Nephron progenitor cell (in vitro differentiated cells): Measurements from ENCODE around the gene SDK2.

Source experiments
- DNase-seq: peaks from one replicate; pipeline ENCODE4 v3.0.0; 2021
- H3K27ac Mint-ChIP-seq: 2 replicates; pipeline ENCODE4 v1.8.0; 2021; ENCODE audit warnings: mild to moderate bottlenecking, moderate library complexity, mixed read lengths
- H3K27me3 Mint-ChIP-seq: 2 replicates; pipeline ENCODE4 v1.8.0; 2021; ENCODE audit warnings: mild to moderate bottlenecking, low read depth, mixed read lengths; ENCODE audit not compliant: poor library complexity
- H3K36me3 Mint-ChIP-seq: 2 replicates; pipeline ENCODE4 v1.8.0; 2021; ENCODE audit warnings: low read depth, mixed read lengths
- H3K4me1 Mint-ChIP-seq: 2 replicates; pipeline ENCODE4 v1.8.0; 2021; ENCODE audit warnings: mixed read lengths
- H3K4me3 Mint-ChIP-seq: 2 replicates; pipeline ENCODE4 v1.8.0; 2021; ENCODE audit warnings: mild to moderate bottlenecking, moderate library complexity, mixed read lengths
- H3K9me3 Mint-ChIP-seq: 2 replicates; pipeline ENCODE4 v1.8.0; 2021; ENCODE audit warnings: mild to moderate bottlenecking, moderate library complexity, mixed read lengths
- TF ChIP-seq, protein P1 (sequence below): fragments of 200-600 bp; sonication (generic); IDR thresholded peaks from 2 replicates; pipeline ENCODE4 v1.5.0; 2021; ENCODE audit warnings: antibody characterized with exemption

The SDK2 gene

DNA sequence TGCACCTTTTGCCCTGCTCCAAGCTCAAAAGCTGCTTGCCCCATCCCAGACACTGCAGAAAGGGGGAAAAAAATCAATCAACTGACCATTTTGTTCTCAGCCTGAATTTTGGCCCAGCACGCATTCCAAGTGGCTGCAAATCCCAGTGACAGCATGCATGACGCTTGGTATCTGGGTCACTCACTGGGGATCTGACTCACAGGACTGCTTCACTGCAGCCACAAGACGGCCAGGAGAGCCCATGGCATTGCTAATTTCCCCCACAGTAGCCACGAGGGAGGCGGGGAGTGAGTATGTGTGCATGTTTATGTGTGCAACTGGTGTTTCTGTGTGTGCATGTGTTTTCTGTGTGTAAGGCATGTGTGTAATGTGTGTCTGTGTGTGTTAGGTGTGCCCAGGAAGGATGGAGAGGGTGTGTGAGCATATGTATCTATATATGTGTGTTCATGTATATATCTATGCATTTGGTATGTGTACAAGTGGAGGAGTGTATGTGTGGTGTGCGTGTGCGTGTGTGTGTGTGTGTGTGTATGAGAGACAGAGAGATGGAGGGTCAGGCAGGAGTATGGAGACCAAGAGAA, 33.8 kb downstream of the SDK2 start:
- Mint-ChIP-seq H3K27ac (peak overlapping the region; percentile 7), H3K4me1 (peaks cover 81% of the 10 kb centered on the region), H3K4me3 (peak overlapping the region; percentile 28), H3K27me3 (peaks cover 15% of the 10 kb centered on the region), H3K9me3 (no peaks in the 10 kb centered on the region), H3K36me3 (peaks cover 11% of the 10 kb centered on the region)
- TF ChIP-seq, protein P1, sequence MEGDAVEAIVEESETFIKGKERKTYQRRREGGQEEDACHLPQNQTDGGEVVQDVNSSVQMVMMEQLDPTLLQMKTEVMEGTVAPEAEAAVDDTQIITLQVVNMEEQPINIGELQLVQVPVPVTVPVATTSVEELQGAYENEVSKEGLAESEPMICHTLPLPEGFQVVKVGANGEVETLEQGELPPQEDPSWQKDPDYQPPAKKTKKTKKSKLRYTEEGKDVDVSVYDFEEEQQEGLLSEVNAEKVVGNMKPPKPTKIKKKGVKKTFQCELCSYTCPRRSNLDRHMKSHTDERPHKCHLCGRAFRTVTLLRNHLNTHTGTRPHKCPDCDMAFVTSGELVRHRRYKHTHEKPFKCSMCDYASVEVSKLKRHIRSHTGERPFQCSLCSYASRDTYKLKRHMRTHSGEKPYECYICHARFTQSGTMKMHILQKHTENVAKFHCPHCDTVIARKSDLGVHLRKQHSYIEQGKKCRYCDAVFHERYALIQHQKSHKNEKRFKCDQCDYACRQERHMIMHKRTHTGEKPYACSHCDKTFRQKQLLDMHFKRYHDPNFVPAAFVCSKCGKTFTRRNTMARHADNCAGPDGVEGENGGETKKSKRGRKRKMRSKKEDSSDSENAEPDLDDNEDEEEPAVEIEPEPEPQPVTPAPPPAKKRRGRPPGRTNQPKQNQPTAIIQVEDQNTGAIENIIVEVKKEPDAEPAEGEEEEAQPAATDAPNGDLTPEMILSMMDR = no peak
- DNase-seq = no peak

- no peaks in the 10 kb centered on the region for H3K9me3 Mint-ChIP-seq
- H3K36me3 Mint-ChIP-seq = peaks cover 17% of the 10 kb centered on the region
- DNase-seq = no peak
- H3K27ac Mint-ChIP-seq = no peak overlapping the region
- H3K27me3 Mint-ChIP-seq = peaks cover 13% of the 10 kb centered on the region
- peaks cover 80% of the 10 kb centered on the region for H3K4me1 Mint-ChIP-seq
- TF ChIP-seq, protein P1 = no peak
- H3K4me3 Mint-ChIP-seq = no peak overlapping the region
Observed at GRCh38 chr17:73609758-73610157, 34.5 kb downstream of the SDK2 start.

- H3K27me3 Mint-ChIP-seq = peaks cover 11% of the 10 kb centered on the region
- H3K4me3 Mint-ChIP-seq = no peak overlapping the region
- peaks cover 81% of the 10 kb centered on the region for H3K4me1 Mint-ChIP-seq
- H3K27ac Mint-ChIP-seq = peak overlapping the region; percentile 57
- TF ChIP-seq, protein P1 = no peak
- H3K9me3 Mint-ChIP-seq = no peaks in the 10 kb centered on the region
- no peak for DNase-seq
- H3K36me3 Mint-ChIP-seq = peaks cover 21% of the 10 kb centered on the region
Observed at GRCh38 chr17:73609060-73609459, 35.2 kb downstream of the SDK2 start.

- peaks cover 29% of the 10 kb centered on the region for H3K36me3 Mint-ChIP-seq
- DNase-seq = no peak
- H3K4me3 Mint-ChIP-seq = no peak overlapping the region
- peaks cover 72% of the 10 kb centered on the region for H3K4me1 Mint-ChIP-seq
- H3K9me3 Mint-ChIP-seq = no peaks in the 10 kb centered on the region
- no peak overlapping the region for H3K27ac Mint-ChIP-seq
- peaks cover 11% of the 10 kb centered on the region for H3K27me3 Mint-ChIP-seq
- TF ChIP-seq, protein P1 = no peak
Observed at GRCh38 chr17:73605444-73605843, 38.8 kb downstream of the SDK2 start.

DNA sequence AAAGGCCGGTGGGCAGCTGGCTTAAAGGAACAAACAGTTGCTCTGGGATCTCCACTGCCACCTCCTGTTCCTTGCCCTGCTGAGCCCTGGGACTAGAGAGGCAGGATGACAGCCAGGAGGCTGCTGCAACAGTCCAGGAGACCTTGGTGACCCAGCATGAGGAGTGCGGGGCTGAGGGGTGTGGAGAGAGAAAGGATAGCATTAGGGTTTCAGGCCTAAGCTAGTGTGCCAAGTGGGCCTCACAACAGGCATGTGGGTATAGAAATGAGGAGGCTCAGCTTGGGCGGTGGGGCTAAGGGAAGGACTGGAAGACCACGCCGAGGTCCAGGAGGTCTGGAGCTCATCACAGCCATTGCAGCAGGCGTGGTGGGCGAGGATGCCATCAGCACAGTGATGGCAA, 39.8 kb downstream of the SDK2 start:
- Mint-ChIP-seq H3K36me3 (peaks cover 29% of the 10 kb centered on the region), H3K9me3 (no peaks in the 10 kb centered on the region), H3K4me1 (peaks cover 72% of the 10 kb centered on the region), H3K4me3 (no peak overlapping the region), H3K27ac (peak overlapping the region; percentile 13), H3K27me3 (peaks cover 14% of the 10 kb centered on the region)
- TF ChIP-seq, protein P1 = no peak
- DNase-seq = no peak

DNA sequence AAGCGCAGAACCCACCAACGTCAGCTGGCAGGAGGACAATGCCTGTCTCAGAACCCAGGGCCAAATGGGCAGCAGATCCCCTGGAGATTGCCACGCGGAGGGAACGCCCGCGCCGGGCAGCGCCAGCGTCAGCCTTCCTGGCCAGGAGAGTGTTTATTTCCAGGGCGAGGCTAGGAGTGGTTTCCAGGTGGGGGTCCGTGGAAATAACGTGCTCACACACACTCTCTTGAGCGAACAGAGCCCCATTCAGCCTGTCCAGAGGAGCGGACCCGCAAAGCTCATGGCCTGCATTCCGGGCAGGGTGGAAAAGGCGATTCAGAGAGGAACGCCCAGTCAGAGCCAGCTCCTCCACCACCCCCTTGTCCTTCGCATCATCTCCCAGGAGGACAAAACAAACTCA, 40.3 kb downstream of the SDK2 start:
- Mint-ChIP-seq H3K27ac (no peak overlapping the region), H3K4me1 (peaks cover 72% of the 10 kb centered on the region), H3K36me3 (peaks cover 26% of the 10 kb centered on the region), H3K4me3 (no peak overlapping the region), H3K27me3 (peaks cover 14% of the 10 kb centered on the region), H3K9me3 (no peaks in the 10 kb centered on the region)
- TF ChIP-seq, protein P1 = no peak
- DNase-seq = no peak
